K562 (cell line): Measurements from ENCODE around the gene MAP2K3.
"Not testable (repeated sequence)": the region's sequence is repeated elsewhere in the genome, so short reads cannot be mapped to it uniquely, and the experiment has no call there.

ENCODE experiments used
- POLR2A ChIP-seq: fragments of 450-650 bp; conservative IDR thresholded peaks from 2 replicates; pipeline ENCODE4 v1.6.1; 2016
- ZNF785 ChIP-seq: fragments of 250-450 bp; sonication (Bioruptor Pico); IDR thresholded peaks from 2 replicates; pipeline ENCODE4 v1.4.0; 2020; ENCODE audit warnings: mild to moderate bottlenecking

- not testable (repeated sequence) for TF ChIP-seq ZNF785 (CRISPR knock-in tag); POLR2A
Observed at GRCh38 chr17:21316887-21317500, 32.5 kb downstream of the MAP2K3 start.
